ENCODE data around the gene VEGFB.

VEGFB gene

DNA sequence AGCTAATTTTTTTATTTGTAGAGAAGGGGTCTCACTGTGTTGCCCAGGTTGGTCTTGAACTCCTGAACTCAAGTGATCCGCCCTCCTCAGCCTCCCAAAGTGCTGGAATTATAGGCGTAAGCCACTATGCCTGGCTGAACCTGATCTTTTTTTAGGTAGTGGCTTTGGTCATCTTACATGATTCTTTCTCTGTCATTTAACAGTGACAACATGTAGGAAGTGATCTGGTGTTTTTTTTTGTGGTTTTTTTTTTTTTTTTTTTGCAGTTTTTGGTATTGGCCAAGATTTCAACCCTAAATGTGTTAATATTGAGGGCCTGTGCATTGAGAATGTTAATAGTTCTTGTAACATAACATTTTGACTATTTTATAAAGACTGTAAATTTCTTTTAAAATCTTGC is 35.9 kb upstream of the VEGFB start:
- no peak overlapping the region for H3K9ac ChIP-seq (ENCODE audit: insufficient read length, low read depth)
- no peaks in the 10 kb centered on the region for H3K9me3 ChIP-seq (ENCODE audit: insufficient read depth, low read length)
- TF ChIP-seq ZNF274 (IDR thresholded peaks at IDR 0.05; ENCODE audit: low read depth, low read length) (no peak), SUZ12 (IDR thresholded peaks at IDR 0.05; ENCODE audit: extremely low read depth, insufficient read depth, insufficient read length) (no peak), YY1 (IDR thresholded peaks at IDR 0.05; ENCODE audit: insufficient read depth, insufficient read length) (no peak)
- H3K36me3 ChIP-seq (ENCODE audit: insufficient read depth, insufficient read length, low read length): peaks cover 94% of the 10 kb centered on the region
- peaks cover 3% of the 10 kb centered on the region for H3K4me1 ChIP-seq (ENCODE audit: insufficient read depth, insufficient read length)
- DNase-seq (ENCODE audit: low read depth, low spot score): no peak
- H3K27me3 ChIP-seq (ENCODE audit: insufficient read depth, insufficient read length): no peaks in the 10 kb centered on the region
- no peak overlapping the region for H3K4me3 ChIP-seq (ENCODE audit: insufficient read length, low read depth)

DNA sequence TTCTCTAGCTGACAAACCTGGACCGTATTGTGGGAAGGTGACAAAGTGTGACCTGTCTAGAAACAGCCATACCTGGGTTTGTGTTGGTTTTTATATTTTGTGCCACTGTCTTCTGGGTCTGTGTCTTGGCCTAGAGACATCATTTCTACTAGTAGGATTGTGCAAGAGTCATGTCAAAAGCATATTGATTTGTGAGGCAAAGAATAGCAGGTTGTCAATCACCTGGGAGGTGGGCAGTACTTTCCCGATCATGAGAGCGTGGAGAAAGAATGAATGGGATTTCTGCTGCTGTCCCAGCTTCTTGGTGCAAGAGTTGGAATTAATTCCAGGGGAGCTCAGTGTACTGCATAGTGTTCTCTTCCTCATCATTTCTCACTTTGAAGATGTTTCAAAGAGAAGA is 32.8 kb upstream of the VEGFB start:
- Histone ChIP-seq H3K9me3 (ENCODE audit: insufficient read depth, low read length) (no peaks in the 10 kb centered on the region), H3K36me3 (ENCODE audit: insufficient read depth, insufficient read length, low read length) (peaks cover 93% of the 10 kb centered on the region), H3K9ac (ENCODE audit: insufficient read length, low read depth) (no peak overlapping the region)

DNA sequence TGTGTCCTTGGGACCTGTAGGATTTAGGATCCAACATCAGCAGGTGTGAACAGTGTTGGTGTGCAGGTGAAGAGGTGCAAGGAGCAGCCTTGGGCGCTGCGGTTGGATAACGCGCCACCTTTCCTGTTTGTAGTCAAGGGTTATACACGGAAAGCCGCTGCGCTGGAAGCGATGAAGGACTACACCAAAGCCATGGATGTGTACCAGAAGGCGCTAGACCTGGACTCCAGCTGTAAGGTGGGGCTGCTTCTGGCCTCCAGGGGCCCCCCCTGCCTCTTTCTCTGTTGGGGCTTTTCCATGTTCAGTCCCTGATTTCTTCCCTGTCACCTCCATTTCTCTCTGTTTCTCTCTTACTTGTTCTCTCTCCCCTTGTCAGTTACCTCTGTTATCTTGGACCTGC is 31.4 kb upstream of the VEGFB start:
- H3K9me3 ChIP-seq (ENCODE audit: insufficient read depth, low read length): no peaks in the 10 kb centered on the region
- peaks cover 22% of the 10 kb centered on the region for H3K4me1 ChIP-seq (ENCODE audit: insufficient read depth, insufficient read length)
- H3K27me3 ChIP-seq (ENCODE audit: insufficient read depth, insufficient read length): no peaks in the 10 kb centered on the region
- DNase-seq (ENCODE audit: low read depth, low spot score): no peak
- H3K36me3 ChIP-seq (ENCODE audit: insufficient read depth, insufficient read length, low read length): peaks cover 93% of the 10 kb centered on the region
- no peak for TF ChIP-seq ZNF274 (IDR thresholded peaks at IDR 0.05; ENCODE audit: low read depth, low read length)
- TF ChIP-seq YY1 (IDR thresholded peaks at IDR 0.05; ENCODE audit: insufficient read depth, insufficient read length): no peak
- no peak for TF ChIP-seq SUZ12 (IDR thresholded peaks at IDR 0.05; ENCODE audit: extremely low read depth, insufficient read depth, insufficient read length)
- H3K4me3 ChIP-seq (ENCODE audit: insufficient read length, low read depth): no peak overlapping the region
- no peak overlapping the region for H3K9ac ChIP-seq (ENCODE audit: insufficient read length, low read depth)

More for the DNA sequence above, 32.8 kb upstream of the VEGFB start:
- TF ChIP-seq YY1 (IDR thresholded peaks at IDR 0.05; ENCODE audit: insufficient read depth, insufficient read length) (no peak), ZNF274 (IDR thresholded peaks at IDR 0.05; ENCODE audit: low read depth, low read length) (no peak), SUZ12 (IDR thresholded peaks at IDR 0.05; ENCODE audit: extremely low read depth, insufficient read depth, insufficient read length) (no peak)
- no peak overlapping the region for H3K4me3 ChIP-seq (ENCODE audit: insufficient read length, low read depth)
- DNase-seq (ENCODE audit: low read depth, low spot score): no peak
- no peaks in the 10 kb centered on the region for H3K27me3 ChIP-seq (ENCODE audit: insufficient read depth, insufficient read length)
- H3K4me1 ChIP-seq (ENCODE audit: insufficient read depth, insufficient read length): peaks cover 10% of the 10 kb centered on the region

- Histone ChIP-seq H3K36me3 (ENCODE audit: insufficient read depth, insufficient read length, low read length) (peaks cover 89% of the 10 kb centered on the region), H3K9ac (ENCODE audit: insufficient read length, low read depth) (no peak overlapping the region), H3K9me3 (ENCODE audit: insufficient read depth, low read length) (no peaks in the 10 kb centered on the region), H3K4me1 (ENCODE audit: insufficient read depth, insufficient read length) (peaks cover 23% of the 10 kb centered on the region), H3K27me3 (ENCODE audit: insufficient read depth, insufficient read length) (no peaks in the 10 kb centered on the region), H3K4me3 (ENCODE audit: insufficient read length, low read depth) (no peak overlapping the region)
- DNase-seq (ENCODE audit: low read depth, low spot score): no peak
- no peak for TF ChIP-seq SUZ12 (IDR thresholded peaks at IDR 0.05; ENCODE audit: extremely low read depth, insufficient read depth, insufficient read length)
- no peak for TF ChIP-seq ZNF274 (IDR thresholded peaks at IDR 0.05; ENCODE audit: low read depth, low read length)
- TF ChIP-seq YY1 (IDR thresholded peaks at IDR 0.05; ENCODE audit: insufficient read depth, insufficient read length): no peak
These were observed 30.8 kb upstream of the VEGFB start for GRCh38 chr11:64203421-64204079.

GRCh38 chr11:64204080-64204440 is 30.3 kb upstream of the VEGFB start:
- H3K27me3 ChIP-seq (ENCODE audit: insufficient read depth, insufficient read length): no peaks in the 10 kb centered on the region
- TF ChIP-seq ZNF274 (IDR thresholded peaks at IDR 0.05; ENCODE audit: low read depth, low read length): no peak
- TF ChIP-seq YY1 (IDR thresholded peaks at IDR 0.05; ENCODE audit: insufficient read depth, insufficient read length): no peak
- TF ChIP-seq SUZ12 (IDR thresholded peaks at IDR 0.05; ENCODE audit: extremely low read depth, insufficient read depth, insufficient read length): no peak
- peaks cover 23% of the 10 kb centered on the region for H3K4me1 ChIP-seq (ENCODE audit: insufficient read depth, insufficient read length)
- H3K9ac ChIP-seq (ENCODE audit: insufficient read length, low read depth): peak overlapping the region; percentile 9
- no peak overlapping the region for H3K4me3 ChIP-seq (ENCODE audit: insufficient read length, low read depth)
- no peak for DNase-seq (ENCODE audit: low read depth, low spot score)
- peaks cover 89% of the 10 kb centered on the region for H3K36me3 ChIP-seq (ENCODE audit: insufficient read depth, insufficient read length, low read length)
- H3K9me3 ChIP-seq (ENCODE audit: insufficient read depth, low read length): no peaks in the 10 kb centered on the region

DNA sequence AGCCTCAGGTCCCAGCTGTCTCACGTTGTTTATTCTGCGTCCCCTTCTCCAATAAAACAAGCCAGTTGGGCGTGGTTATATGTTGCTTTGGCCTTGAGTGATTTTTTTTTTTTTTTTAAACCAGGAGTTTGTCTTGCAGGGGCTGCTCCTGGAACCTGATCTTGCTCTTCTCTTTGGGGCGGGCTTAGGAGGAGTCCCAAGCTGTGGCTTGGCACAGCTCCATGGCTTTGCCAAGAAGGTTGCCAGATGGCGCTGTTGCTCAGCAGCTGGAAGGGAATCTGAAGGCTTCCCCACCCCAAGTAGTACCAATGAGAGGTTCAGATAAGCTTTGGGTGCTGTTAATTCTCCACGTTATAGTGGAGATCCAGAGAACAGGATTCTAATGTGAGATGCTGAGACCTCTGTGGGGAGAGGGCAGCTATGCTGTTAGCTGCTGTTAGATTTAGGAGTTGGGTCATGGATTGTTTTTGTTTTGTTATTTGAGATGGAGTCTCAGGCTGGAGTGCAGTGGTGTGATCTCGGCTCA is 29.9 kb upstream of the VEGFB start:
- Histone ChIP-seq H3K4me1 (ENCODE audit: insufficient read depth, insufficient read length) (peaks cover 23% of the 10 kb centered on the region), H3K36me3 (ENCODE audit: insufficient read depth, insufficient read length, low read length) (peaks cover 90% of the 10 kb centered on the region), H3K27me3 (ENCODE audit: insufficient read depth, insufficient read length) (no peaks in the 10 kb centered on the region), H3K9ac (ENCODE audit: insufficient read length, low read depth) (no peak overlapping the region), H3K9me3 (ENCODE audit: insufficient read depth, low read length) (no peaks in the 10 kb centered on the region), H3K4me3 (ENCODE audit: insufficient read length, low read depth) (no peak overlapping the region)
- DNase-seq (ENCODE audit: low read depth, low spot score): peak; percentile 78
- no peak for TF ChIP-seq SUZ12 (IDR thresholded peaks at IDR 0.05; ENCODE audit: extremely low read depth, insufficient read depth, insufficient read length)
- TF ChIP-seq ZNF274 (IDR thresholded peaks at IDR 0.05; ENCODE audit: low read depth, low read length): no peak
- TF ChIP-seq YY1 (IDR thresholded peaks at IDR 0.05; ENCODE audit: insufficient read depth, insufficient read length): no peak

DNA sequence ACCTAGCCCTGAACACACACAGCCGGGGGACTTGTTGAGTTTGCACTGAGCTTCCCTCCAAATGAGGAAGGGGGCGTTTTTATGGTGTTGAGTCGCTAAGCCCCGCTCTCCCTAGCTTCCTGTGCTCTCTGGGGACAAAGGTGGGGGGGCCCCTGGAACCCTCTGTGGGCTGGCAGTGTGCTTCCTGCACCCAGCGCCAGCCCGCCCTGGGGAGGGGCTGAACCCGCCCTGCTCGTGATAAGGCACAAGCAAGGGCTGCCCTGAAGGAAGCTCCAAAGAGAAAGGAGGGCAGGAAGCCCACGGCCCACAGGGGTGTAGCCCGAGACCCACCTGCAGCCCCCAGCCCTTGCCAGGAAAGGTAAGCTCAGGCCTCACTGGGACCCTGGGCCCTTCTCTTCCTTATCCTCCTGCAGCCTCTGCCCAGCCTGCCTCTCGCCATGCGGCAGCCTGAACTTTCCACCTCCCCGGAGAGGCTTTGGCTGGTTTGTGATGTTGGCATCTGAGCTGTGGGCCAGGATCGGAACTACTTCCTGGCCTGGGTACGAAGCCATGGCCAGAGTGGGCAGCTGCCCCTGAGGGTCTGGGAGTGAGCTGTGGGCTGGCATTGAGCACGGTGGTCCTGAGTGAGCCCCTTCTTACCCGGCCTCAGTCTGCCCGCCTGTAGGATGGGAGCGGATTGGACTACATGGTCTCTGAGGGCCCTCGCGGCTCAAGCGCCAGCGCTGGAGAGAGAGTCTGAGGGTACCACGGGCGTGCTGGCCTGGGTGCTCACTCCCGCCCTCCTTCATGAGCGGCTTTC is 27.7 kb upstream of the VEGFB start, which contains the start of gene FERMT3:
Gene FERMT3, plus strand, starts transcription at position 265 of the 799 bp plus-strand sequence. CDS start 644 bp downstream, outside the sequence.
- TF ChIP-seq SUZ12 (IDR thresholded peaks at IDR 0.05; ENCODE audit: extremely low read depth, insufficient read depth, insufficient read length): no peak
- no peak for TF ChIP-seq YY1 (IDR thresholded peaks at IDR 0.05; ENCODE audit: insufficient read depth, insufficient read length)
- TF ChIP-seq ZNF274 (IDR thresholded peaks at IDR 0.05; ENCODE audit: low read depth, low read length): no peak
- H3K4me1 ChIP-seq (ENCODE audit: insufficient read depth, insufficient read length): peaks cover 23% of the 10 kb centered on the region
- peaks cover 77% of the 10 kb centered on the region for H3K36me3 ChIP-seq (ENCODE audit: insufficient read depth, insufficient read length, low read length)
- no peaks in the 10 kb centered on the region for H3K27me3 ChIP-seq (ENCODE audit: insufficient read depth, insufficient read length)
- H3K9me3 ChIP-seq (ENCODE audit: insufficient read depth, low read length): no peaks in the 10 kb centered on the region
- peak within 1 kb of the TSS; percentile 9 for H3K9ac ChIP-seq (ENCODE audit: insufficient read length, low read depth)
- H3K4me3 ChIP-seq (ENCODE audit: insufficient read length, low read depth): no peak within 1 kb of the TSS
- no peak for DNase-seq (ENCODE audit: low read depth, low spot score)

Data from NT2/D1 (cell line).